NCI-H748 treated with DMSO at 0.1 percent for 48 hours (cell line): ENCODE measurements around the gene ATF7.
A peak's percentile ranks its signal among the peaks of the same experiment; 100 is the strongest.
"Not testable (repeated sequence)": the region's sequence is repeated elsewhere in the genome, so short reads cannot be mapped to it uniquely, and the experiment has no call there.

Experiments used
- DNase-seq: peaks from one replicate; lab custom pipeline; 2025; lab: John Stamatoyannopoulos, UW

The ATF7 gene

GRCh38 chr12:53625946-53626701 lies at the start of gene ATF7:
TSS of gene ATF7 (minus strand) at chr12:53626382. CDS start at chr12:53601000, 25,382 bp downstream.
- peak; percentile 97 for DNase-seq

- DNase-seq, result no peak
Measured at GRCh38 chr12:53674977-53675700, 49.0 kb upstream of the ATF7 start.

GRCh38 chr12:53670971-53671370 lies 44.8 kb upstream of the ATF7 start:
- DNase-seq, result no peak

- no peak for DNase-seq
Measured at GRCh38 chr12:53670308-53670707, 44.1 kb upstream of the ATF7 start.

- no peak for DNase-seq
Measured at GRCh38 chr12:53667080-53667479, 40.9 kb upstream of the ATF7 start.

GRCh38 chr12:53664936-53665335 lies 38.8 kb upstream of the ATF7 start:
- DNase-seq, result no peak

- no peak for DNase-seq
Measured at GRCh38 chr12:53664191-53664590, 38.0 kb upstream of the ATF7 start.

GRCh38 chr12:53660041-53660440 lies 33.9 kb upstream of the ATF7 start:
- DNase-seq, result no peak

GRCh38 chr12:53659571-53659981 lies 33.4 kb upstream of the ATF7 start:
- DNase-seq, result no peak

- DNase-seq, result peak; percentile 41
Measured at GRCh38 chr12:53659011-53659551, 32.9 kb upstream of the ATF7 start.

- no peak for DNase-seq
Measured at GRCh38 chr12:53657041-53657440, 30.9 kb upstream of the ATF7 start.

- no peak for DNase-seq
Measured at GRCh38 chr12:53653595-53653994, 27.4 kb upstream of the ATF7 start.

GRCh38 chr12:53652366-53652765 lies 26.2 kb upstream of the ATF7 start:
- no peak for DNase-seq

GRCh38 chr12:53651737-53652136 lies 25.6 kb upstream of the ATF7 start:
- no peak for DNase-seq

- not testable (repeated sequence) for DNase-seq
Measured at GRCh38 chr12:53646300-53646699, 20.1 kb upstream of the ATF7 start.

GRCh38 chr12:53645165-53645564 lies 19.0 kb upstream of the ATF7 start:
- DNase-seq, result no peak

- no peak for DNase-seq
Measured at GRCh38 chr12:53644133-53644532, 18.0 kb upstream of the ATF7 start.

GRCh38 chr12:53643232-53643979 lies 17.2 kb upstream of the ATF7 start:
- DNase-seq, result no peak

GRCh38 chr12:53638057-53638456 lies 11.9 kb upstream of the ATF7 start:
- no peak for DNase-seq

GRCh38 chr12:53636641-53637040 lies 10.5 kb upstream of the ATF7 start:
- DNase-seq, result no peak

GRCh38 chr12:53635708-53636107 lies 9.5 kb upstream of the ATF7 start:
- DNase-seq, result not testable (repeated sequence)

- no peak for DNase-seq
Measured at GRCh38 chr12:53631721-53632120, 5.5 kb upstream of the ATF7 start.
